Fibroblast of lung (primary cell): Measurements from ENCODE around the gene ENTHD1. TPM values are rescaled to one million over a fixed set of nuclear protein-coding genes. Genes with fewer than 3 reads are reported as not detected.
"Not testable (repeated sequence)": the region's sequence is repeated elsewhere in the genome, so short reads cannot be mapped to it uniquely, and the experiment has no call there.

Experiments used
- DNase-seq, 2 donors: peaks; one replicate each; pipeline versions ENCODE4 v3.0.0 to v3.0.0-alpha.2; 2010; ENCODE audit warnings: low read depth in 2 of 2
- H2AFZ ChIP-seq: 2 replicates; pipeline ENCODE4 v1.5.1; 2012; ENCODE audit warnings: low read length, control low read depth, inconsistent platforms
- H3K27ac ChIP-seq: 2 replicates; pipeline ENCODE4 v1.5.1; 2011; ENCODE audit warnings: low read length, control low read depth; ENCODE audit not compliant: insufficient read depth
- H3K27me3 ChIP-seq: 2 replicates; pipeline ENCODE4 v1.5.1; 2011; ENCODE audit warnings: mild to moderate bottlenecking, low read length; ENCODE audit not compliant: control insufficient read depth, insufficient read depth
- H3K36me3 ChIP-seq: 2 replicates; pipeline ENCODE4 v1.5.1; 2011; ENCODE audit warnings: low read length; ENCODE audit not compliant: control insufficient read depth, insufficient read depth
- H3K4me1 ChIP-seq: 2 replicates; pipeline ENCODE4 v1.5.1; 2011; ENCODE audit warnings: low read length; ENCODE audit not compliant: control insufficient read depth, insufficient read depth; ENCODE audit errors: extremely low read depth
- H3K4me2 ChIP-seq: 2 replicates; pipeline ENCODE4 v1.5.1; 2011; ENCODE audit warnings: low read length, control low read depth; ENCODE audit not compliant: insufficient read depth; ENCODE audit errors: extremely low read depth
- H3K4me3 ChIP-seq, 4 experiments: fragments of 200-600 bp in 1 of 4; sonication (generic) in 1 of 4; replicated peaks in 1 of 4; 2 replicates each; pipeline ENCODE4 v1.5.1; 2011 to 2016; ENCODE audit warnings: low read length in 4 of 4, low read depth in 3 of 4, mild to moderate bottlenecking in 3 of 4, control low read depth in 2 of 4, inconsistent platforms in 1 of 4, mixed read lengths in 1 of 4; ENCODE audit not compliant: insufficient read depth in 1 of 4; ENCODE audit errors: control extremely low read depth in 1 of 4
- H3K79me2 ChIP-seq: 2 replicates; pipeline ENCODE4 v1.5.1; 2012; ENCODE audit warnings: mild to moderate bottlenecking, low read length, inconsistent platforms; ENCODE audit not compliant: control insufficient read depth, insufficient read depth
- H3K9ac ChIP-seq: 2 replicates; pipeline ENCODE4 v1.5.1; 2011; ENCODE audit warnings: mild to moderate bottlenecking, low read length, control low read depth; ENCODE audit not compliant: insufficient read depth
- H3K9me3 ChIP-seq: 2 replicates; pipeline ENCODE4 v1.5.1; 2012; ENCODE audit warnings: low read depth, low read length; ENCODE audit not compliant: control insufficient read depth, insufficient read depth
- H4K20me1 ChIP-seq: 2 replicates; pipeline ENCODE4 v1.5.1; 2011; ENCODE audit warnings: low read length; ENCODE audit not compliant: control insufficient read depth, insufficient read depth; ENCODE audit errors: extremely low read depth
- EZH2 ChIP-seq: IDR thresholded peaks from 2 replicates; pipeline ENCODE4 v1.5.1; 2012; ENCODE audit warnings: low read length, control low read depth, mild to moderate bottlenecking; ENCODE audit errors: missing control alignments
- polyA plus RNA-seq, 2 donors: library from polyadenylated mRNA; depleted of rRNA in 1 of 2; stranded (reverse) in 1 of 2; unstranded in 1 of 2; fragments of >200 nt; gene quantifications; 2 replicates each; pipeline ENCODE4 v1.2.1, GENCODE V29; 2011 to 2012; ENCODE audit warnings: missing spikeins in 1 of 2
- total RNA-seq: library from RNA; depleted of rRNA; stranded (reverse); fragments of >200 nt; gene quantifications from 2 replicates; pipeline ENCODE4 v1.2.1, GENCODE V29; 2014
- TF ChIP-seq, protein P1 (sequence below), 2 donors: IDR thresholded peaks in 1 of 2; conservative IDR thresholded peaks in 1 of 2; 1 replicate in 1 of 2; 2 replicates in 1 of 2; pipeline ENCODE4 v1.5.1; 2011 to 2012; ENCODE audit warnings: low read length in 2 of 2, control low read depth in 1 of 2, inconsistent platforms in 1 of 2, low read depth in 1 of 2, mild to moderate bottlenecking in 1 of 2

Gene ENTHD1
- total and polyA plus RNA-seq, 2 donors (not counting 1 experiment from before 2014, with no cell fraction given), result not detected

DNA sequence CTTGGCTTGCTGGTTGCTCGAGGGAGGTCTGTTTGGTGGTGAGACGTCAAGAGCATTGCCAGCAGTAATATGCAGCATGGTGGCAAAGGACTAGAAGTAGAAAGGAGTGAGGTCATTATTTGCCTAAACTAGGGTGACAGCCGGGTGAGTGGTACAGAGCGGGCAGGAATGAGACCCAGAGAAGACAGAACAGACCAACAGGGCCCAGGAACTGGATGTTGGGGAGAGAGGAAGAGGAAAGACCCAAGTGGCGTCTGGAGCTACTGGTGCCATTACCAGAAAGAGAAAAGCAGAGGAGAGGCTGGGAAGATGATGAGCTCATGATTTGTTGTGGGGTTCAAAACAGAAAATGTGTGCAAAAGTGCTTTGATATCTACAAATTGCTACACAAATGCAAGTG, 158.7 kb downstream of the ENTHD1 start:
- Histone ChIP-seq H3K9me3 (no peaks in the 10 kb centered on the region), H3K9ac (no peak overlapping the region), H2AFZ (no peak overlapping the region), H3K27me3 (peaks cover 4% of the 10 kb centered on the region), H3K4me3 (no peak overlapping the region), H4K20me1 (no peaks in the 10 kb centered on the region), H3K4me2 (no peak overlapping the region), H3K79me2 (no peaks in the 10 kb centered on the region), H3K27ac (no peak overlapping the region), H3K4me1 (no peaks in the 10 kb centered on the region), H3K36me3 (no peaks in the 10 kb centered on the region)
- no peak for DNase-seq
- no peak for TF ChIP-seq EZH2
- TF ChIP-seq, protein P1, sequence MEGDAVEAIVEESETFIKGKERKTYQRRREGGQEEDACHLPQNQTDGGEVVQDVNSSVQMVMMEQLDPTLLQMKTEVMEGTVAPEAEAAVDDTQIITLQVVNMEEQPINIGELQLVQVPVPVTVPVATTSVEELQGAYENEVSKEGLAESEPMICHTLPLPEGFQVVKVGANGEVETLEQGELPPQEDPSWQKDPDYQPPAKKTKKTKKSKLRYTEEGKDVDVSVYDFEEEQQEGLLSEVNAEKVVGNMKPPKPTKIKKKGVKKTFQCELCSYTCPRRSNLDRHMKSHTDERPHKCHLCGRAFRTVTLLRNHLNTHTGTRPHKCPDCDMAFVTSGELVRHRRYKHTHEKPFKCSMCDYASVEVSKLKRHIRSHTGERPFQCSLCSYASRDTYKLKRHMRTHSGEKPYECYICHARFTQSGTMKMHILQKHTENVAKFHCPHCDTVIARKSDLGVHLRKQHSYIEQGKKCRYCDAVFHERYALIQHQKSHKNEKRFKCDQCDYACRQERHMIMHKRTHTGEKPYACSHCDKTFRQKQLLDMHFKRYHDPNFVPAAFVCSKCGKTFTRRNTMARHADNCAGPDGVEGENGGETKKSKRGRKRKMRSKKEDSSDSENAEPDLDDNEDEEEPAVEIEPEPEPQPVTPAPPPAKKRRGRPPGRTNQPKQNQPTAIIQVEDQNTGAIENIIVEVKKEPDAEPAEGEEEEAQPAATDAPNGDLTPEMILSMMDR (conservative IDR thresholded peaks at IDR 0.05 in 1 of 2, IDR thresholded peaks at IDR 0.05 in 1 of 2; ENCODE audit: low read depth in 1 of 2, low read length in 2 of 2), result no peak

DNA sequence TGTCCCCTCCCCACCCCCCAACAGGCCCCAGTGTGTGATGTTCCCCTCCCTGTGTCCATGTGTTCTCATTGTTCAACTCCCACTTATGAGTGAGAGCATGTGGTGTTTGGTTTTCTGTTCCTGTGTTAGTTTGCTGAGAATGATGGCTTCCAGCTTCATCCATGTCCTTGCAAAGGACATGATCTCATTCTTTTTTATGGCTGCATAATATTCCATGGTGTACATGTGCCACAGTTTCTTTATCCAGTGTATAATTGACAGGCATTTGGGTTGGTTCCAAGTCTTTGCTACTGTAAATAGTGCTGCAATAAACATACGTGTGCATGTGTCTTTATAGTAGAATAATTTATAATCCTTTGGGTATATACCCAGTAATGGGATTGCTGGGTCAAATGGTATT, 159.5 kb downstream of the ENTHD1 start:
- not testable (repeated sequence) for H3K9ac ChIP-seq, H4K20me1 ChIP-seq, H3K9me3 ChIP-seq, H3K79me2 ChIP-seq, H3K4me2 ChIP-seq, H3K27me3 ChIP-seq, H3K4me1 ChIP-seq, DNase-seq, H3K4me3 ChIP-seq, H3K36me3 ChIP-seq, H2AFZ ChIP-seq, H3K27ac ChIP-seq

DNA sequence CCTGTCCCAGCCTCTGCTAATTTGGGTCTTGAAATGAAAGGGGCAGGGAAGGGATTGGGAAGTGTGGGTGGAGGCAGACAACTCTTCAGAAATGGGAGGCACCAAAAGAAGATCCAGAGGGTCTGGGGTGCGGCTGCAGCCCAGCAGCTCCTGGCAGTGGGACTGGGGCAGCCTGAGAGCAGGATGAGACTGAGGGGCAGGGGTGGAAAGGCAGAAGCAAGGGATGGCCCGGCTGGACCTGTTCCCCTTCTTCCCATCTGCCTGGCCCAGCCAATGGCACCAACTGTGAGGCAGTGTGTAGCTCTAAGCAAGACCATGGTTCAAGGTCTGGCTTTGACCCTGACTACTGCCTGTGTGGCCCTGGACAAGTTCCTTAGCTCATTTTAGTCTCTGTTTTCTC, 160.4 kb downstream of the ENTHD1 start:
- no peak overlapping the region for H2AFZ ChIP-seq
- no peaks in the 10 kb centered on the region for H3K4me1 ChIP-seq
- H3K27me3 ChIP-seq, result peaks cover 4% of the 10 kb centered on the region
- H3K79me2 ChIP-seq, result no peaks in the 10 kb centered on the region
- H3K4me2 ChIP-seq, result no peak overlapping the region
- TF ChIP-seq EZH2, result no peak
- TF ChIP-seq, protein P1 (conservative IDR thresholded peaks at IDR 0.05 in 1 of 2, IDR thresholded peaks at IDR 0.05 in 1 of 2; ENCODE audit: low read depth in 1 of 2, low read length in 2 of 2), result no peak
- no peak overlapping the region for H3K27ac ChIP-seq
- no peak overlapping the region for H3K9ac ChIP-seq
- no peaks in the 10 kb centered on the region for H3K9me3 ChIP-seq
- H3K36me3 ChIP-seq, result no peaks in the 10 kb centered on the region
- H3K4me3 ChIP-seq, result no peak overlapping the region
- no peaks in the 10 kb centered on the region for H4K20me1 ChIP-seq
- DNase-seq, result no peak
